GM12892 (cell line): ENCODE measurements around the gene HLA-F.

Experiments
- POLR2A ChIP-seq: IDR thresholded peaks from 2 replicates; pipeline ENCODE4 v1.6.1; 2011; ENCODE audit warnings: low read depth, low read length, control low read depth
- POLR2AphosphoS5 ChIP-seq: IDR thresholded peaks from 2 replicates; pipeline ENCODE4 v1.6.1; 2011; ENCODE audit warnings: low read depth, low read length, control low read depth
- TAF1 ChIP-seq: IDR thresholded peaks from 2 replicates; pipeline ENCODE4 v1.6.1; 2011; ENCODE audit warnings: low read depth, mild to moderate bottlenecking, control low read depth, low read length, borderline replicate concordance

- no peak for TF ChIP-seq POLR2AphosphoS5
- TF ChIP-seq TAF1: no peak
- TF ChIP-seq POLR2A: no peak
Measured at GRCh38 chr6:29746846-29747687, 23.8 kb downstream of the HLA-F start.
